Measurements from ENCODE around the gene EFCAB9. TPM values are rescaled to one million over a fixed set of nuclear protein-coding genes. Genes with fewer than 3 reads are reported as not detected.
"Not testable (repeated sequence)": the region's sequence is repeated elsewhere in the genome, so short reads cannot be mapped to it uniquely, and the experiment has no call there.

Gene EFCAB9
- not detected for total RNA-seq
- long read RNA-seq: 0 reads

GRCh38 chr5:172193872-172194271, at the start of gene EFCAB9:
Gene EFCAB9, plus strand, starts transcription at chr5:172194172. Its CDS starts 1 bp downstream, at chr5:172194173.
- ATAC-seq (no peak), DNase-seq (no peak)
- intact Hi-C loops (cut with DNase I, micrococcal nuclease): loop anchor here in 1 of 2 donors (10.0 kb wide), 2 partner anchors 91 to 279 kb away; partner anchors contain the start of gene UBTD2

GRCh38 chr5:172144291-172144815, 49.6 kb upstream of the EFCAB9 start:
- ATAC-seq (peak; percentile 44), DNase-seq (peak in 1 of 2 donors; percentile 45)
- intact Hi-C loops (cut with DNase I, micrococcal nuclease): no loop called here

GRCh38 chr5:172144931-172145869, 48.8 kb upstream of the EFCAB9 start:
- ATAC-seq (no peak), DNase-seq (no peak)
- intact Hi-C loops (cut with DNase I, micrococcal nuclease): no loop called here

- ATAC-seq (peak; percentile 56), DNase-seq (peak; percentile 52 to 65)
- intact Hi-C loops (cut with DNase I, micrococcal nuclease): no loop called here
Measured at GRCh38 chr5:172145870-172146747, 47.9 kb upstream of the EFCAB9 start.

- ATAC-seq: no peak
- intact Hi-C loops (cut with DNase I, micrococcal nuclease): no loop called here
- no peak for DNase-seq
Measured at GRCh38 chr5:172146748-172147092, 47.3 kb upstream of the EFCAB9 start.

- ATAC-seq: peak; percentile 53
- intact Hi-C loops (cut with DNase I, micrococcal nuclease): no loop called here
- DNase-seq: peak; percentile 62 to 63
Measured at GRCh38 chr5:172147857-172148256, 46.1 kb upstream of the EFCAB9 start.

GRCh38 chr5:172148381-172148780, 45.6 kb upstream of the EFCAB9 start:
- ATAC-seq (no peak), DNase-seq (no peak)
- intact Hi-C loops (cut with DNase I, micrococcal nuclease): no loop called here

GRCh38 chr5:172149073-172149472, 44.9 kb upstream of the EFCAB9 start:
- DNase-seq (no peak), ATAC-seq (no peak)
- intact Hi-C loops (cut with DNase I, micrococcal nuclease): no loop called here

- DNase-seq: not testable (repeated sequence)
Measured at GRCh38 chr5:172149481-172149880, 44.5 kb upstream of the EFCAB9 start.

GRCh38 chr5:172150514-172151425, 43.2 kb upstream of the EFCAB9 start:
- DNase-seq (peak; percentile 48 to 55), ATAC-seq (peak; percentile 32)
- intact Hi-C loops (cut with DNase I, micrococcal nuclease): no loop called here

More at GRCh38 chr5:172149481-172149880, 44.5 kb upstream of the EFCAB9 start:
- intact Hi-C loops (cut with DNase I, micrococcal nuclease); ATAC-seq: not testable (repeated sequence)

- DNase-seq (no peak), ATAC-seq (no peak)
- intact Hi-C loops (cut with DNase I, micrococcal nuclease): no loop called here
Measured at GRCh38 chr5:172151661-172152210, 42.2 kb upstream of the EFCAB9 start.

- ATAC-seq (no peak), DNase-seq (no peak)
- intact Hi-C loops (cut with DNase I, micrococcal nuclease): no loop called here
Measured at GRCh38 chr5:172153695-172154094, 40.3 kb upstream of the EFCAB9 start.

GRCh38 chr5:172155101-172155500, 38.9 kb upstream of the EFCAB9 start:
- ATAC-seq; intact Hi-C loops (cut with DNase I, micrococcal nuclease); DNase-seq: not testable (repeated sequence)

GRCh38 chr5:172156541-172156994, 37.4 kb upstream of the EFCAB9 start:
- ATAC-seq: no peak
- DNase-seq: no peak
- intact Hi-C loops (cut with DNase I, micrococcal nuclease): no loop called here

GRCh38 chr5:172159016-172159415, 35.0 kb upstream of the EFCAB9 start:
- intact Hi-C loops (cut with DNase I, micrococcal nuclease): no loop called here
- ATAC-seq: no peak

GRCh38 chr5:172160506-172160905, 33.5 kb upstream of the EFCAB9 start:
- intact Hi-C loops (cut with DNase I, micrococcal nuclease): no loop called here
- DNase-seq: no peak
- no peak for ATAC-seq

More at GRCh38 chr5:172159016-172159415, 35.0 kb upstream of the EFCAB9 start:
- DNase-seq: peak in 1 of 2 donors; percentile 8

GRCh38 chr5:172162323-172162986, 31.5 kb upstream of the EFCAB9 start:
- DNase-seq: no peak
- no peak for ATAC-seq

More at GRCh38 chr5:172162323-172162986, 31.5 kb upstream of the EFCAB9 start:
- intact Hi-C loops (cut with DNase I, micrococcal nuclease): no loop called here

Data from left colon (tissue), 2 donors.